IMR-90 (cell line): ENCODE results near the gene INO80D. TPM values are rescaled to one million over a fixed set of nuclear protein-coding genes. Genes with fewer than 3 reads are reported as not detected.

Experiments
- ATAC-seq: fragments of 200-7000 bp; cut with Tn5 transposase; 2 replicates; pipeline ENCODE4 v1.9.1; 2020; ENCODE audit warnings: low read depth, mild to moderate bottlenecking, moderate library complexity
- BruUV-seq: library from RNA; stranded (reverse); fragments of 400-500 nt; replicated peaks from 2 replicates; lab custom pipeline; 2021; lab: Mats Ljungman, UMichigan
- CTCF ChIA-PET: fragments of 300-600 bp; formaldehyde crosslinking; extraction: SDS; loops from one replicate; lab custom pipeline; 2021; ENCODE audit warnings: antibody characterized with exemption; lab: Yijun Ruan, JAX
- POLR2A ChIA-PET: fragments of 300-600 bp; sonication (Branson Sonifier 250); formaldehyde crosslinking; loops from one replicate; lab custom pipeline; 2022; ENCODE audit warnings: antibody characterized with exemption; ENCODE audit not compliant: unreplicated experiment; lab: Charles Lee
- DNase-seq: peaks from one replicate; pipeline ENCODE4 v3.0.0; 2013
- H2AFZ ChIP-seq: replicated peaks from 2 replicates; pipeline ENCODE3; 2013; ENCODE audit warnings: low read length, mild to moderate bottlenecking; ENCODE audit not compliant: poor library complexity
- H2AK5ac ChIP-seq: 2 replicates; pipeline ENCODE4 v1.6.1; 2013; ENCODE audit warnings: low read depth, low read length, inconsistent platforms
- H2AK9ac ChIP-seq: replicated peaks from 2 replicates; pipeline ENCODE3; 2013; ENCODE audit warnings: mild to moderate bottlenecking, low read depth, low read length, moderate library complexity; ENCODE audit not compliant: poor library complexity
- H2BK120ac ChIP-seq: 2 replicates; pipeline ENCODE4 v1.6.1; 2013; ENCODE audit warnings: low read depth, low read length, inconsistent platforms
- H2BK15ac ChIP-seq: 3 replicates; pipeline ENCODE4 v1.6.1; 2013; ENCODE audit warnings: low read depth, low read length, inconsistent platforms
- H2BK20ac ChIP-seq: 2 replicates; pipeline ENCODE4 v1.6.1; 2013; ENCODE audit warnings: low read depth, mild to moderate bottlenecking, inconsistent platforms, low read length, moderate library complexity
- H2BK5ac ChIP-seq: 2 replicates; pipeline ENCODE4 v1.6.1; 2013; ENCODE audit warnings: mild to moderate bottlenecking, low read depth, low read length, inconsistent platforms; ENCODE audit not compliant: poor library complexity, severe bottlenecking
- H3K14ac ChIP-seq: replicated peaks from 2 replicates; pipeline ENCODE4 v1.6.1; 2013; ENCODE audit warnings: low read depth, low read length, inconsistent platforms
- H3K18ac ChIP-seq: 2 replicates; pipeline ENCODE4 v1.6.1; 2013; ENCODE audit warnings: low read depth, low read length, control low read depth
- H3K23ac ChIP-seq: 2 replicates; pipeline ENCODE4 v1.6.1; 2013; ENCODE audit warnings: low read depth, low read length, inconsistent platforms
- H3K27ac ChIP-seq: 2 replicates; pipeline ENCODE4 v1.5.1; 2013; ENCODE audit warnings: mild to moderate bottlenecking, control low read depth, low read length; ENCODE audit not compliant: insufficient read depth
- H3K27me3 ChIP-seq: 2 replicates; pipeline ENCODE4 v1.6.1; 2013; ENCODE audit warnings: low read length; ENCODE audit not compliant: control insufficient read depth, insufficient read depth
- H3K36me3 ChIP-seq: 2 replicates; pipeline ENCODE4 v1.6.1; 2013; ENCODE audit warnings: low read length, mixed read lengths; ENCODE audit not compliant: control insufficient read depth, insufficient read depth
- H3K4ac ChIP-seq: 2 replicates; pipeline ENCODE4 v1.6.1; 2013; ENCODE audit warnings: low read depth, low read length, inconsistent platforms
- H3K4me1 ChIP-seq: 2 replicates; pipeline ENCODE4 v1.6.1; 2013; ENCODE audit warnings: low read length, mixed read lengths; ENCODE audit not compliant: control insufficient read depth, insufficient read depth
- H3K4me2 ChIP-seq: 2 replicates; pipeline ENCODE4 v1.6.1; 2013; ENCODE audit warnings: low read depth, mild to moderate bottlenecking, control low read depth, low read length, moderate library complexity
- H3K4me3 ChIP-seq: 2 replicates; pipeline ENCODE4 v1.5.1; 2013; ENCODE audit warnings: low read depth, mild to moderate bottlenecking, control low read depth, low read length, moderate library complexity; ENCODE audit not compliant: insufficient read depth
- H3K56ac ChIP-seq: 2 replicates; pipeline ENCODE4 v1.6.1; 2013; ENCODE audit warnings: low read length, inconsistent platforms; ENCODE audit not compliant: insufficient read depth; ENCODE audit errors: extremely low read depth
- H3K79me1 ChIP-seq, 2 experiments: 2 replicates each; pipeline ENCODE4 v1.6.1; 2013; ENCODE audit warnings: low read length in 2 of 2, inconsistent platforms in 1 of 2, low read depth in 1 of 2
- H3K9ac ChIP-seq: 2 replicates; pipeline ENCODE4 v1.6.1; 2013; ENCODE audit warnings: low read depth, low read length, control low read depth
- H3K9me1 ChIP-seq: 2 replicates; pipeline ENCODE4 v1.6.1; 2013; ENCODE audit warnings: low read length, inconsistent platforms; ENCODE audit not compliant: insufficient read depth
- H3K9me3 ChIP-seq: 2 replicates; pipeline ENCODE4 v1.6.1; 2013; ENCODE audit warnings: low read length; ENCODE audit not compliant: control insufficient read depth, insufficient read depth
- H4K20me1 ChIP-seq: 2 replicates; pipeline ENCODE4 v1.6.1; 2013; ENCODE audit warnings: low read length, inconsistent platforms; ENCODE audit not compliant: insufficient read depth
- H4K5ac ChIP-seq: 2 replicates; pipeline ENCODE4 v1.6.1; 2013; ENCODE audit warnings: mild to moderate bottlenecking, low read depth, low read length, control low read depth
- H4K8ac ChIP-seq, 2 experiments: 2 replicates each; pipeline ENCODE4 v1.6.1; 2013; ENCODE audit warnings: low read depth in 2 of 2, low read length in 2 of 2, control low read depth in 1 of 2, inconsistent platforms in 1 of 2
- H4K91ac ChIP-seq: 2 replicates; pipeline ENCODE4 v1.6.1; 2013; ENCODE audit warnings: low read depth, low read length, inconsistent platforms; ENCODE audit not compliant: insufficient read depth
- BHLHE40 ChIP-seq: fragments of 150-350 bp; IDR thresholded peaks from 2 replicates; pipeline ENCODE4 v1.6.1; 2016; ENCODE audit warnings: mild to moderate bottlenecking, low read depth, low read length
- CHD1 ChIP-seq: IDR thresholded peaks from 2 replicates; pipeline ENCODE4 v1.6.1; 2012; ENCODE audit warnings: low read depth, low read length, improper control_type of control experiment
- ELK1 ChIP-seq: fragments of 150-350 bp; IDR thresholded peaks from 2 replicates; pipeline ENCODE4 v1.6.1; 2016; ENCODE audit warnings: low read depth, mild to moderate bottlenecking, low read length, moderate library complexity, borderline replicate concordance
- RFX5 ChIP-seq: IDR thresholded peaks from 2 replicates; pipeline ENCODE4 v1.8.0; 2012; ENCODE audit warnings: low read depth, mild to moderate bottlenecking, low read length, moderate library complexity
- WGBS, 2 experiments: methylation state at CpG; one replicate each; pipeline versions ENCODE4 v1.1.5 to v1.1.7; 2013; ENCODE audit warnings: missing lambda C conversion rate in 2 of 2; ENCODE audit not compliant: insufficient read length in 1 of 2; ENCODE audit errors: extremely low coverage in 2 of 2; 5-methylcytosine and 5-hydroxymethylcytosine counted together
- dilution Hi-C: fragments of 300-500 bp; cut with HindIII; formaldehyde crosslinking; loops from one replicate; pipeline ENCODE4 v1.14.3; 2018; ENCODE audit warnings: low sequenced_read_pairs; ENCODE audit not compliant: unreplicated experiment
- in situ Hi-C: fragments of 300-500 bp; cut with MboI; formaldehyde crosslinking; loops from 3 replicates; pipeline ENCODE4 v1.14.3; 2019; ENCODE audit warnings: low sequenced_read_pairs, inconsistent platforms, mixed read lengths
- intact Hi-C: fragments of 100-400 bp; cut with micrococcal nuclease; formaldehyde crosslinking; loops from 2 replicates; pipeline ENCODE4 v1.10.0; 2022
- polyA plus RNA-seq, 3 experiments: library from polyadenylated mRNA; depleted of rRNA; stranded (reverse); fragments of >200 nt; gene quantifications; 2 replicates each; pipeline ENCODE4 v1.2.3, GENCODE V29; 2012; ENCODE audit warnings: low replicate concordance in 1 of 3
- total RNA-seq: library from RNA; depleted of rRNA; stranded (reverse); fragments of >200 nt; gene quantifications from 2 replicates; pipeline ENCODE4 v1.2.3, GENCODE V29; 2012

INO80D gene
- total and polyA plus RNA-seq, 2 of the 4 experiments (the other 2 are of a cell fraction), result 0.79 to 4.5 TPM

- H3K23ac ChIP-seq, result no peak overlapping the region
- no CpG with 5 or more reads among the region's 3 CpGs for WGBS, 2 experiments
- H3K14ac ChIP-seq, result no peak overlapping the region
- H4K91ac ChIP-seq, result no peak overlapping the region
- H3K27ac ChIP-seq, result no peak overlapping the region
- H3K56ac ChIP-seq, result no peak overlapping the region
- H2BK20ac ChIP-seq, result no peak overlapping the region
- no peak overlapping the region for H3K4me3 ChIP-seq
- peaks cover 5 to 18% of the 10 kb centered on the region in 2 experiments; a peak in 3 of 4 replicates for H3K79me1 ChIP-seq
- H2AK5ac ChIP-seq, result no peak overlapping the region
- H3K18ac ChIP-seq, result no peak overlapping the region
- in situ Hi-C loops, result no loop called here
- no peak overlapping the region for H3K4me2 ChIP-seq
- H3K4ac ChIP-seq, result no peak overlapping the region
- no peaks in the 10 kb centered on the region for H4K20me1 ChIP-seq
- no peak overlapping the region for H4K8ac ChIP-seq
- no peak overlapping the region for H2BK5ac ChIP-seq
- BruUV-seq, result no TSS peak
- H3K9me3 ChIP-seq, result no peaks in the 10 kb centered on the region
- H3K9me1 ChIP-seq, result no peaks in the 10 kb centered on the region
- no peak overlapping the region for H2BK15ac ChIP-seq
- H3K27me3 ChIP-seq, result no peaks in the 10 kb centered on the region
- no peak for DNase-seq
- intact Hi-C loops, result no loop called here
- H4K5ac ChIP-seq, result no peak overlapping the region
- H2BK120ac ChIP-seq, result no peak overlapping the region
- POLR2A ChIA-PET, result no interaction called here
- H2AFZ ChIP-seq, result no peak overlapping the region
- H3K9ac ChIP-seq, result no peak overlapping the region
- no peak for ATAC-seq
- H2AK9ac ChIP-seq, result no peak overlapping the region
- CTCF ChIA-PET, result interaction anchor here (0.6 to 0.9 kb wide), 2 partner anchors 10 kb away, joined by 3 read pairs; no protein-coding TSS in a partner anchor
- no peaks in the 10 kb centered on the region for H3K4me1 ChIP-seq
- dilution Hi-C loops, result no loop called here
- TF ChIP-seq BHLHE40 (no peak), CHD1 (no peak), RFX5 (no peak), ELK1 (no peak)
- peaks cover 13% of the 10 kb centered on the region for H3K36me3 ChIP-seq
Observed at GRCh38 chr2:206054952-206055351, 31.0 kb downstream of the INO80D start.
